Kidney (tissue), 14 donors: ENCODE measurements around the gene CTNNAL1. TPM values are rescaled to one million over a fixed set of nuclear protein-coding genes. Genes with fewer than 3 reads are reported as not detected.

Source experiments
- DNase-seq, 5 donors: peaks; one replicate each; pipeline ENCODE4 v3.0.0-alpha.2; 2013 to 2020
- FAIRE-seq: peaks from 2 replicates; lab custom pipeline; 2012; peaks lifted over from hg19 to GRCh38; lab: Jason Lieb, UNC
- H3K27ac ChIP-seq, 2 donors: one replicate each; pipeline ENCODE4 v1.7.0; 2013; ENCODE audit warnings: low read depth in 2 of 2, low read length in 2 of 2, inconsistent platforms in 1 of 2
- H3K27me3 ChIP-seq: one replicate; pipeline ENCODE4 v1.7.1; 2013; ENCODE audit warnings: low read length, inconsistent platforms; ENCODE audit not compliant: control insufficient read depth, insufficient read depth
- H3K36me3 ChIP-seq, 3 donors: one replicate each; pipeline versions ENCODE4 v1.7.0 to v1.7.1; 2013; ENCODE audit warnings: low read length in 3 of 3, control low read depth in 1 of 3, inconsistent platforms in 1 of 3; ENCODE audit not compliant: insufficient read depth in 3 of 3, control insufficient read depth in 2 of 3
- H3K4me1 ChIP-seq, 3 donors: one replicate each; pipeline versions ENCODE4 v1.7.0 to v1.7.1; 2013; ENCODE audit warnings: low read length in 3 of 3, inconsistent platforms in 1 of 3, low read depth in 1 of 3; ENCODE audit not compliant: control insufficient read depth in 2 of 3, insufficient read depth in 2 of 3
- H3K4me3 ChIP-seq, 3 donors: one replicate each; pipeline versions ENCODE4 v1.7.0 to v1.8.1; 2013; ENCODE audit warnings: low read length in 3 of 3, control low read depth in 1 of 3, inconsistent platforms in 1 of 3
- H3K9ac ChIP-seq, 3 donors: one replicate each; pipeline versions ENCODE4 v1.7.0 to v1.7.1; 2013; ENCODE audit warnings: low read length in 3 of 3, control low read depth in 1 of 3, inconsistent platforms in 1 of 3
- H3K9me3 ChIP-seq, 3 donors: one replicate each; pipeline versions ENCODE4 v1.7.0 to v1.7.1; 2013; ENCODE audit warnings: low read length in 3 of 3, control low read depth in 1 of 3, inconsistent platforms in 1 of 3; ENCODE audit not compliant: control insufficient read depth in 2 of 3, insufficient read depth in 1 of 3
- intact Hi-C: fragments of 100-400 bp; cut with DNase I; formaldehyde crosslinking; loops from one replicate; pipeline ENCODE4 v1.11.1; 2022
- polyA plus RNA-seq: library from polyadenylated mRNA; stranded (reverse); fragments of 350-450 nt; fragmentation: Illumina TruSeq; extraction: RNeasy Lipid Tissue Mini Kit (QIAGEN cat#74804); gene quantifications from one replicate; pipeline ENCODE4 v1.2.3, GENCODE V29; 2014; ENCODE audit warnings: low read depth, low replicate concordance; ENCODE audit not compliant: insufficient read depth
- total RNA-seq: library from RNA; stranded (reverse); fragmentation: NEBNext Ultra II Directional; extraction: Animal tissue kit (Norgen Biotek cat#: 25700); gene quantifications from one replicate; pipeline ENCODE4 v1.2.1, GENCODE V29; 2021
- TF ChIP-seq, protein P1 (sequence below): IDR thresholded peaks from 3 replicates; pipeline ENCODE4 v1.5.1; 2012; ENCODE audit warnings: mild to moderate bottlenecking, moderate library complexity, borderline replicate concordance; ENCODE audit not compliant: insufficient read depth; ENCODE audit errors: extremely low read depth
- donor health status: control.
- donor health status: control.
- donor health status: control.
- donor health status: control.
- donor health status: control.
- donor health status: DM: yes; HTN: yes; CAD: no.
- donor health status: Normal renal cell carcinoma (clear cell type).

The CTNNAL1 gene
- total and polyA plus RNA-seq, 2 donors from 2014 or later = 38.6 to 54.8 TPM

DNA sequence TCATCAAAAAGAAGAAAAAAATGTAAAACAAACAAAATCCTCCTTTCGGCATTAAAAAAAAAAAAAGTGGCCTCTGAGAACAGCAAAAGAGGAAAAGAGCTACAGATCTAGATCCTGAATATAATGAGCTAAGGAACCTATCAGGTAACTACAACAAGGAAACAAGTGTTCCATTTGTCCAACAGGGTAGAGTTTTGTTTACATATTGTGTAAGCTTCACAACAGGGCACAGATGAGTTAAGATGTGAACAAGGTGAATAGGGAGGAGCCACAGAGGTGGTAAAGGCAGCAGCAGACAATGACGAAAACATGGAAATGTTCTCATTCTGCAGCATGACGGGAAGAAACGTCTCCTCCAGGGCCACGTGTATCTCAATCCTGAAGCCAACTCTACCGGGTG is 93.8 kb downstream of the CTNNAL1 start:
- H3K36me3 ChIP-seq = peaks cover 5 to 31% (median 30%) of the 10 kb centered on the region in 3 donors
- no peaks in the 10 kb centered on the region for H3K4me1 ChIP-seq
- H3K27ac ChIP-seq = no peak overlapping the region
- no peak overlapping the region for H3K9ac ChIP-seq
- no peaks in the 10 kb centered on the region for H3K27me3 ChIP-seq
- TF ChIP-seq, protein P1, sequence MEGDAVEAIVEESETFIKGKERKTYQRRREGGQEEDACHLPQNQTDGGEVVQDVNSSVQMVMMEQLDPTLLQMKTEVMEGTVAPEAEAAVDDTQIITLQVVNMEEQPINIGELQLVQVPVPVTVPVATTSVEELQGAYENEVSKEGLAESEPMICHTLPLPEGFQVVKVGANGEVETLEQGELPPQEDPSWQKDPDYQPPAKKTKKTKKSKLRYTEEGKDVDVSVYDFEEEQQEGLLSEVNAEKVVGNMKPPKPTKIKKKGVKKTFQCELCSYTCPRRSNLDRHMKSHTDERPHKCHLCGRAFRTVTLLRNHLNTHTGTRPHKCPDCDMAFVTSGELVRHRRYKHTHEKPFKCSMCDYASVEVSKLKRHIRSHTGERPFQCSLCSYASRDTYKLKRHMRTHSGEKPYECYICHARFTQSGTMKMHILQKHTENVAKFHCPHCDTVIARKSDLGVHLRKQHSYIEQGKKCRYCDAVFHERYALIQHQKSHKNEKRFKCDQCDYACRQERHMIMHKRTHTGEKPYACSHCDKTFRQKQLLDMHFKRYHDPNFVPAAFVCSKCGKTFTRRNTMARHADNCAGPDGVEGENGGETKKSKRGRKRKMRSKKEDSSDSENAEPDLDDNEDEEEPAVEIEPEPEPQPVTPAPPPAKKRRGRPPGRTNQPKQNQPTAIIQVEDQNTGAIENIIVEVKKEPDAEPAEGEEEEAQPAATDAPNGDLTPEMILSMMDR = no peak
- DNase-seq = no peak
- intact Hi-C loops = no loop called here
- H3K9me3 ChIP-seq = no peaks in the 10 kb centered on the region
- no peak overlapping the region for H3K4me3 ChIP-seq
- no peak for FAIRE-seq

DNA sequence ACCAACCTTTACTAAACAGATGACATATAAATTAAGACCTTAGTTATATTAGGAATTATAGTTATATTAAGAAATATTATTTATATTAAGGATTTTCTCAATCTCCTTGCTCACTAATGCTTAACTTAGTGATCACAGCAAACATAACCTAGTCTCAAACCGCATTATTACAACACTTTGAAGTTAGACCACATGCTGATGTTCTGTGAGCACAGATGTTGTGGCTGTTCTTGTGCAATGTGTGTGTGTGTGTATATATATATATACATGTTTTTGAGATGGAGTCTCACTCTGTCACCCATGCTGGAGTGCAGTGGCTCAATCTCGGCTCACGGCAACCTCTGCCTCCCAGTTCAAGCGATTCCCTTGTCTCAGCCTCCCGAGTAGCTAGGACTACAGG is 99.9 kb downstream of the CTNNAL1 start:
- DNase-seq (no peak), FAIRE-seq (no peak)
- Histone ChIP-seq H3K9ac (no peak overlapping the region), H3K9me3 (no peaks in the 10 kb centered on the region), H3K4me3 (no peak overlapping the region), H3K27me3 (no peaks in the 10 kb centered on the region), H3K27ac (no peak overlapping the region), H3K36me3 (peaks cover 8 to 36% (median 26%) of the 10 kb centered on the region in 3 donors), H3K4me1 (no peaks in the 10 kb centered on the region)
- intact Hi-C loops = no loop called here
- TF ChIP-seq, protein P1 = no peak

DNA sequence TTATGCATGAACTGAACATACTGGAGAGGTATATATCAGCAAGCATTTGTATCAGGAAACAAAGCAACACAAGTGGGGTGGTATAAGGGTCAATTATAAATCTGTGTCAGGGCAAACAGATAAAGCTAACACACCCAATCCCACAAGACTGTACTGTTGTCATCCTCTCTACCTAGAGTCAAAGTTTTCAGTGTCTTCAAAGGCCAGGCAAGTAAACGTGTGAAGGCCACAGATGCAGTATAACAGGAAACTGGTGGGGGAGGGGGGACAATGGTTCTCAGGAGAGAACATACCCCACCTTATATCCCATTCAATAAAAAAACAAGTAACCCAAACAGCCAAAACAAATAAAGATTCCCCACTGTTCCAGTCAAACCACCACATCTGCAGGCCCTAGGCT is 101.5 kb downstream of the CTNNAL1 start:
- FAIRE-seq (no peak), DNase-seq (no peak)
- TF ChIP-seq, protein P1 = no peak
- no peak overlapping the region for H3K9ac ChIP-seq
- intact Hi-C loops = no loop called here
- no peak overlapping the region for H3K4me3 ChIP-seq
- no peaks in the 10 kb centered on the region for H3K27me3 ChIP-seq
- H3K9me3 ChIP-seq = no peaks in the 10 kb centered on the region
- peaks cover 8 to 45% (median 19%) of the 10 kb centered on the region in 3 donors for H3K36me3 ChIP-seq
- no peak overlapping the region for H3K27ac ChIP-seq
- H3K4me1 ChIP-seq = no peaks in the 10 kb centered on the region

DNA sequence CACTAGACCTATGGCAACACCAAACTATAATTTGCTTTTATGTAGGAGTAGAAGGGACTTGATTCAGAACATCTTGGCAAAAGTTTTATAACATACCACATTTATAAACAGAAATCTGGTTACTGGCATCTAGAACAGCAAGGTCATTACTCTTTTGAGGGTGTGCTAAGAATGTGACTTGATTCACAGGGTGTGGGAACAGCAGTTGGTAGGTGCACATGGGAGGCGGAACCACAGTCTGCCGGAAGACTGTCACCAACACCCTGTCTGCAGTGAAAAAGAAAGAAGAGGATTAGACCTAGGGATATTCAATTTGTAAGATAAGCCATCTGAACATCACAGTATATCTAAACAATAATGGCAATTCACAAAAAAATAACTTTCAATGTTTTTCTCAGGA is 102.4 kb downstream of the CTNNAL1 start:
- no peak for DNase-seq
- no peaks in the 10 kb centered on the region for H3K27me3 ChIP-seq
- no peak overlapping the region for H3K9ac ChIP-seq
- intact Hi-C loops = no loop called here
- no peaks in the 10 kb centered on the region for H3K9me3 ChIP-seq
- TF ChIP-seq, protein P1 = no peak
- no peak overlapping the region for H3K27ac ChIP-seq
- peaks cover 6 to 54% (median 24%) of the 10 kb centered on the region in 3 donors for H3K36me3 ChIP-seq
- no peaks in the 10 kb centered on the region for H3K4me1 ChIP-seq
- no peak for FAIRE-seq
- no peak overlapping the region for H3K4me3 ChIP-seq
